HG02981 (cell line): ENCODE measurements around the gene BCL2L13.

Source experiments
- ATAC-seq: cut with Tn5 transposase; IDR thresholded peaks from one replicate; pipeline ENCODE4 v1.9.1; 2021; ENCODE audit warnings: mild to moderate bottlenecking, moderate library complexity; ENCODE audit not compliant: unreplicated experiment

BCL2L13 gene

GRCh38 chr22:17638432-17639246 is at the start of gene BCL2L13:
BCL2L13 (plus strand) TSS chr22:17638757; CDS start chr22:17655712, 16,955 bp downstream.
- ATAC-seq: peak; percentile 87

- ATAC-seq: no peak
These were observed 48.7 kb upstream of the BCL2L13 start for GRCh38 chr22:17589810-17590375.

GRCh38 chr22:17590586-17590985 is 48.0 kb upstream of the BCL2L13 start:
- no peak for ATAC-seq

GRCh38 chr22:17592201-17592600 is 46.4 kb upstream of the BCL2L13 start:
- ATAC-seq: no peak

GRCh38 chr22:17596226-17596625 is 42.3 kb upstream of the BCL2L13 start:
- ATAC-seq: no peak

- no peak for ATAC-seq
These were observed 41.3 kb upstream of the BCL2L13 start for GRCh38 chr22:17597217-17597616.

- no peak for ATAC-seq
These were observed 40.2 kb upstream of the BCL2L13 start for GRCh38 chr22:17598318-17598717.

GRCh38 chr22:17601031-17601430 is 37.5 kb upstream of the BCL2L13 start:
- ATAC-seq: no peak

- ATAC-seq: no peak
These were observed 34.9 kb upstream of the BCL2L13 start for GRCh38 chr22:17603668-17604067.

- no peak for ATAC-seq
These were observed 32.1 kb upstream of the BCL2L13 start for GRCh38 chr22:17606496-17606895.

- no peak for ATAC-seq
These were observed 30.6 kb upstream of the BCL2L13 start for GRCh38 chr22:17607891-17608521.

GRCh38 chr22:17612057-17612456 is 26.5 kb upstream of the BCL2L13 start:
- no peak for ATAC-seq

- no peak for ATAC-seq
These were observed 25.3 kb upstream of the BCL2L13 start for GRCh38 chr22:17613280-17613679.

GRCh38 chr22:17627961-17628405 is 10.6 kb upstream of the BCL2L13 start:
- ATAC-seq: no peak

- peak; percentile 100 for ATAC-seq
These were observed 10.0 kb upstream of the BCL2L13 start, which contains the start of gene ATP6V1E1 for GRCh38 chr22:17628406-17629172. ATP6V1E1 (minus strand) TSS chr22:17628749; CDS start chr22:17628635, 114 bp downstream.

- ATAC-seq: no peak
These were observed 9.4 kb upstream of the BCL2L13 start for GRCh38 chr22:17629173-17629489.

GRCh38 chr22:17629641-17630040 is 8.9 kb upstream of the BCL2L13 start:
- no peak for ATAC-seq

- ATAC-seq: no peak
These were observed 7.4 kb upstream of the BCL2L13 start for GRCh38 chr22:17631076-17631565.

GRCh38 chr22:17633217-17633997 is 5.2 kb upstream of the BCL2L13 start:
- no peak for ATAC-seq

- no peak for ATAC-seq
These were observed 4.6 kb upstream of the BCL2L13 start for GRCh38 chr22:17633998-17634323.
